ENCODE measurements around the gene OLIG1. TPM values are rescaled to one million over a fixed set of nuclear protein-coding genes. Genes with fewer than 3 reads are reported as not detected.

The OLIG1 gene
- total RNA-seq, 1 experiment from 2014 or later, result not detected

GRCh38 chr21:33064623-33065390 is 5.1 kb upstream of the OLIG1 start:
- no peaks in the 10 kb centered on the region for H3K4me1 ChIP-seq (ENCODE audit: control insufficient read depth in 1 of 2, insufficient read depth in 2 of 2, low read length in 2 of 2)
- H3K27me3 ChIP-seq (ENCODE audit: insufficient read depth, low read length), result peaks cover 32% of the 10 kb centered on the region
- ChIA-PET POLR2A (no interaction called here), CTCF (no interaction called here), RAD21 (ENCODE audit: low non-redundant PET in 1 of 2, low total read pairs in 2 of 2, uncharacterized antibody in 2 of 2, unreplicated experiment in 2 of 2) (no interaction called here)
- H2AFZ ChIP-seq (ENCODE audit: low read depth, low read length, poor library complexity, severe bottlenecking), result no peak overlapping the region
- BruUV-seq (replicated peaks), result no TSS peak
- no peaks in the 10 kb centered on the region for H3K9me2 ChIP-seq (ENCODE audit: insufficient read depth)
- no peak overlapping the region for H3K4me2 ChIP-seq (ENCODE audit: low read length)
- H3K9ac ChIP-seq (ENCODE audit: low read length), result no peak overlapping the region
- no peaks in the 10 kb centered on the region for H3K79me2 ChIP-seq (ENCODE audit: insufficient read depth, low read length)
- intact Hi-C loops (cut with micrococcal nuclease), result no loop called here
- H4K20me1 ChIP-seq (ENCODE audit: insufficient read depth), result no peaks in the 10 kb centered on the region
- H3K36me3 ChIP-seq (ENCODE audit: control insufficient read depth in 1 of 2, insufficient read depth in 2 of 2, low read length in 2 of 2), result no peaks in the 10 kb centered on the region
- DNase-seq (ENCODE audit: low read depth, low spot score) (no peak), ATAC-seq (no peak)
- H3K9me3 ChIP-seq (ENCODE audit: control insufficient read depth in 1 of 2, insufficient read depth in 1 of 2, low read depth in 1 of 2, low read length in 2 of 2), result no peaks in the 10 kb centered on the region
- TF ChIP-seq CTCF (IDR thresholded peaks at IDR 0.05 in 2 of 3, conservative IDR thresholded peaks at IDR 0.05 in 1 of 3; ENCODE audit: borderline replicate concordance in 1 of 3, insufficient read depth in 1 of 3, low read depth in 2 of 3, low read length in 2 of 3) (no peak), JUND (IDR thresholded peaks at IDR 0.05) (no peak), CBX3 (IDR thresholded peaks at IDR 0.05; ENCODE audit: low read depth) (no peak)
- no peak overlapping the region for H3K4me3 ChIP-seq (replicated peaks in 1 of 2; ENCODE audit: low read depth in 1 of 2, low read length in 2 of 2)
- H3K27ac ChIP-seq (ENCODE audit: low read depth, low read length), result no peak overlapping the region

- Histone ChIP-seq H3K27ac (ENCODE audit: low read depth, low read length) (no peak overlapping the region), H3K79me2 (ENCODE audit: insufficient read depth, low read length) (no peaks in the 10 kb centered on the region), H3K9me3 (ENCODE audit: control insufficient read depth in 1 of 2, insufficient read depth in 1 of 2, low read depth in 1 of 2, low read length in 2 of 2) (no peaks in the 10 kb centered on the region), H3K4me3 (replicated peaks in 1 of 2; ENCODE audit: low read depth in 1 of 2, low read length in 2 of 2) (no peak overlapping the region), H3K9me2 (ENCODE audit: insufficient read depth) (no peaks in the 10 kb centered on the region), H3K9ac (ENCODE audit: low read length) (no peak overlapping the region), H2AFZ (ENCODE audit: low read depth, low read length, poor library complexity, severe bottlenecking) (no peak overlapping the region), H3K36me3 (ENCODE audit: control insufficient read depth in 1 of 2, insufficient read depth in 2 of 2, low read length in 2 of 2) (no peaks in the 10 kb centered on the region), H3K4me1 (ENCODE audit: control insufficient read depth in 1 of 2, insufficient read depth in 2 of 2, low read length in 2 of 2) (no peaks in the 10 kb centered on the region), H3K4me2 (ENCODE audit: low read length) (no peak overlapping the region), H3K27me3 (ENCODE audit: insufficient read depth, low read length) (peaks cover 18% of the 10 kb centered on the region), H4K20me1 (ENCODE audit: insufficient read depth) (no peaks in the 10 kb centered on the region)
- RAD21 ChIA-PET (ENCODE audit: low non-redundant PET in 1 of 2, low total read pairs in 2 of 2, uncharacterized antibody in 2 of 2, unreplicated experiment in 2 of 2), result no interaction called here
- intact Hi-C loops (cut with micrococcal nuclease), result no loop called here
- POLR2A ChIA-PET, result no interaction called here
- no peak for ATAC-seq
- CTCF ChIA-PET, result no interaction called here
- DNase-seq (ENCODE audit: low read depth, low spot score), result no peak
- no peak for TF ChIP-seq ELF1 (IDR thresholded peaks at IDR 0.05; ENCODE audit: borderline replicate concordance, low read depth)
- BruUV-seq (replicated peaks), result no TSS peak
Measured at GRCh38 chr21:33067043-33067442, 2.9 kb upstream of the OLIG1 start.
